ENCODE data around the gene FBN1. TPM values are rescaled to one million over a fixed set of nuclear protein-coding genes. Genes with fewer than 3 reads are reported as not detected.

Gene FBN1
- total and polyA plus RNA-seq, 8 donors, result 1.5 to 35.2 (median 5.2) TPM

GRCh38 chr15:48479751-48480150 lies 165.8 kb downstream of the FBN1 start:
- no peaks in the 10 kb centered on the region for H3K9me3 ChIP-seq
- no peaks in the 10 kb centered on the region for H3K27me3 ChIP-seq
- no peaks in the 10 kb centered on the region for H3K4me1 ChIP-seq
- FAIRE-seq, result no peak
- H3K36me3 ChIP-seq, result no peaks in the 10 kb centered on the region
- TF ChIP-seq CTCF (IDR thresholded peaks at IDR 0.05), result no peak
- no peak for DNase-seq
- no peak overlapping the region for H3K4me3 ChIP-seq
- no peak for ATAC-seq
- WGBS, 2 donors, result 95 to 97% methylated on average over 2 of the region's 2 CpGs
- no peak overlapping the region for H3K27ac ChIP-seq
- intact Hi-C loops (cut with DNase I), result no loop called here

- H3K9me3 ChIP-seq, result no peaks in the 10 kb centered on the region
- no peak overlapping the region for H3K27ac ChIP-seq
- DNase-seq, result no peak
- intact Hi-C loops (cut with DNase I), result no loop called here
- no peaks in the 10 kb centered on the region for H3K4me1 ChIP-seq
- no peak overlapping the region for H3K4me3 ChIP-seq
- H3K27me3 ChIP-seq, result no peaks in the 10 kb centered on the region
- ATAC-seq, result no peak
- FAIRE-seq, result no peak
- 81 to 87% methylated on average over 2 of the region's 2 CpGs for whole genome bisulfite sequencing, 2 donors
- no peaks in the 10 kb centered on the region for H3K36me3 ChIP-seq
- no peak for TF ChIP-seq CTCF (IDR thresholded peaks at IDR 0.05)
Observed at GRCh38 chr15:48478581-48478980, 166.9 kb downstream of the FBN1 start.

- WGBS, 2 donors, result 73 to 76% methylated on average over 6 of the region's 6 CpGs
- no peaks in the 10 kb centered on the region for H3K36me3 ChIP-seq
- TF ChIP-seq CTCF (IDR thresholded peaks at IDR 0.05), result no peak
- intact Hi-C loops (cut with DNase I), result no loop called here
- no peaks in the 10 kb centered on the region for H3K4me1 ChIP-seq
- no peak for FAIRE-seq
- no peak overlapping the region for H3K27ac ChIP-seq
- no peak for DNase-seq
- H3K4me3 ChIP-seq, result no peak overlapping the region
- ATAC-seq, result no peak
- no peaks in the 10 kb centered on the region for H3K9me3 ChIP-seq
- no peaks in the 10 kb centered on the region for H3K27me3 ChIP-seq
Observed at GRCh38 chr15:48477795-48478360, 167.6 kb downstream of the FBN1 start.

GRCh38 chr15:48475600-48476395 lies 169.7 kb downstream of the FBN1 start:
- no peak for FAIRE-seq

More at GRCh38 chr15:48475600-48476395, 169.7 kb downstream of the FBN1 start:
- no peaks in the 10 kb centered on the region for H3K4me1 ChIP-seq
- H3K27me3 ChIP-seq, result no peaks in the 10 kb centered on the region
- no peaks in the 10 kb centered on the region for H3K9me3 ChIP-seq
- 96% methylated on average over 2 of the region's 2 CpGs for WGBS, 2 donors
- no peak for TF ChIP-seq CTCF (IDR thresholded peaks at IDR 0.05)
- no peaks in the 10 kb centered on the region for H3K36me3 ChIP-seq
- H3K4me3 ChIP-seq, result no peak overlapping the region
- DNase-seq (no peak), ATAC-seq (no peak)
- H3K27ac ChIP-seq, result no peak overlapping the region
- intact Hi-C loops (cut with DNase I), result no loop called here

All from pancreas (tissue), 10 donors.